ENCODE data around the gene GALNTL6.

GALNTL6 gene

DNA sequence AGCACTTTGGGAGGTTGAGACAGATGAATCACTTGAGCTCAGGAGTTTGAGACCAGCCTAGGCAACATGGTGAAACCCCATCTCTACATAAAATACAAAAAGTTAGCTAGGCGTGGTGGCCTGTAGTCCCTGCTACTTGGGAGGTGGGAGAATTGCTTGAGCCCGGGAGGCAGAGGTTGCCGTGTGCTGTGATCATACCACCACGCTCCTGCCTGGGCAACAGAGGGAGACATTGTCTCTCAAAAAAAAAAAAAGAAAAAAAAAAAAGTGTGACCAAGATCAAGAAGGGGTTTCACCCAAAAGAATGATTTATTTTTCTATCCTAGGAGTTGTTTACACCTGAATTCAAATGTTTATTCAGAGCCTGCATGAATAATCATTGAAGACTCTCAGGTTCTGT lies 783.0 kb downstream of the GALNTL6 start:
- no peak for DNase-seq

- no peak for DNase-seq
These were observed 786.4 kb downstream of the GALNTL6 start for GRCh38 chr4:172599554-172599953.

GRCh38 chr4:172601195-172601594 lies 788.0 kb downstream of the GALNTL6 start:
- DNase-seq = no peak

GRCh38 chr4:172619218-172619617 lies 806.0 kb downstream of the GALNTL6 start:
- DNase-seq = no peak

- no peak for DNase-seq
These were observed 806.6 kb downstream of the GALNTL6 start for GRCh38 chr4:172619798-172620197.

GRCh38 chr4:172628263-172628662 lies 815.1 kb downstream of the GALNTL6 start:
- DNase-seq = no peak

- DNase-seq = no peak
These were observed 817.1 kb downstream of the GALNTL6 start for GRCh38 chr4:172630280-172630679.

DNA sequence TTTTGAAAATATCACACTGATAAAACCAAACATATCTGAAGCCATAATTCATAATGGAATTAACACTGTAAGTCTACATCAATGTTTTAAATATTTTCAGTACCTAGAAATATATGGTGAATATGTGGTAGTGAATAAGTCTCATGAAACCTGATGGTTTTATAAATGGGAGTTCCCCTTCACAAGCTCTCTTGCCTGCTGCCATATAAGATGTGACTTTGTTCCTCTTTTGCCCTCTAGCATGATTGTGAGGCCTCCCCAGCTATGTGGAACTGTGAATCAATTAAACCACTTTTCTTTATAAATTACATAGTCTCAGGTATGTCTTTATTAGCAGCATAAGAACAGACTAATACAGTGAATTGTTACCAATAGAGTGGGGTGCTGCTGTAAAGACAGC lies 818.6 kb downstream of the GALNTL6 start:
- no peak for DNase-seq

GRCh38 chr4:172648471-172648870 lies 835.3 kb downstream of the GALNTL6 start:
- DNase-seq = no peak

DNA sequence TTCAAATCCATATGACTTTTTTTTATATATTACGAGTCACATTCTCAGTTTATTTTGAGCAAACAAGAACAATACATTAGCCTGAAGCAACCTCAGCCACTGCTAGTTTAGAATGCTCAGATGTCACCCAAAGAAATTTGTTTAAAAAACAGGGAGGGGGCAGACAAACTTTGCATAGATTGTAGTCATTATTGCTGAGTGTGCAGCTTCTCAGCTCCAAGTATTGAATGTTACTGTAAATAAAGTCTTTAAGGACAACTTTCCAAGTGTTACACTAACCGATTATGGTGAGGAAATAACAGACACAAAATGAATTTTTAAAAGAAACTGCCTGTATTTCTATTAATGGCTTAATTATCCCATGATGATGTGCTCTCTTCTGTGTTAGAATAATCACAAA lies 835.9 kb downstream of the GALNTL6 start:
- DNase-seq = no peak

GRCh38 chr4:172650758-172651530 lies 837.7 kb downstream of the GALNTL6 start:
- DNase-seq = no peak

- no peak for DNase-seq
These were observed 838.8 kb downstream of the GALNTL6 start for GRCh38 chr4:172651961-172652360.

DNA sequence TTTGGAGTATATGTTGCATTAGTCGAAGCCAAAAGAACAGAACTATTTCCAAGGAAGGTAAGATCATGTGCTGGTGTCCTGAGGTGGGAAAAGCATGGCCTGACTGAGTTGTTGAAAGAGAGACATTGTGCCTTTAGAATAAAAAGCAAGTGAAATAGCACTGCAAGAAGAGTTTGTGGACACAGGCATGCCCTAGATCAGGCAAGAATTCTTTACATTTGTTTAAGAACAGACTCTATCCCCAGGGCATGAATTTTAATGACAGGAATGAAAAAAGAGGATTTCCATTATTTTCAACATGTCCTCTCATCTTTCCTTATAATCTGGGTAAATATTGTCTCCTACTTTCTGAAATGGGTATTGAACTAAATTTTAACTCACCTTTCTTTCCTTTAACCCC lies 839.2 kb downstream of the GALNTL6 start:
- no peak for DNase-seq

DNA sequence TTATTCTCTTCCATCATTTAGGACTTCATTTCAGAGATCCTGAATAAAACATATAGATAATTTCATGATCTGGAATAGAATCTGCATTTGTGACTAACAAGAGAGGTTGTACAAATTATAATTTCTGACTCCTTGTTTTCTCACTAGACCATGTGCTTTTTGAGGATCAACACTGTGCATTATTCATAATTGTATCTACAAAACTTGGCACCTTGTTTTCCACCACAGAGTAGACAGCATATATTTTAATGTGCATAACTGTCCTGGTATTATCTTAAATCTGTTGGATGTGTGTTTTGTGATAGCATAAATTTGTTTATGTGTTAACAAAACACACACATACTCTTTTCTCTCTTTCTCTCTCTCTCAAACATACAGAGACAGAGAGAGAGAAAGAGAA lies 840.5 kb downstream of the GALNTL6 start:
- no peak for DNase-seq

- no peak for DNase-seq
These were observed 841.3 kb downstream of the GALNTL6 start for GRCh38 chr4:172654457-172654856.

DNA sequence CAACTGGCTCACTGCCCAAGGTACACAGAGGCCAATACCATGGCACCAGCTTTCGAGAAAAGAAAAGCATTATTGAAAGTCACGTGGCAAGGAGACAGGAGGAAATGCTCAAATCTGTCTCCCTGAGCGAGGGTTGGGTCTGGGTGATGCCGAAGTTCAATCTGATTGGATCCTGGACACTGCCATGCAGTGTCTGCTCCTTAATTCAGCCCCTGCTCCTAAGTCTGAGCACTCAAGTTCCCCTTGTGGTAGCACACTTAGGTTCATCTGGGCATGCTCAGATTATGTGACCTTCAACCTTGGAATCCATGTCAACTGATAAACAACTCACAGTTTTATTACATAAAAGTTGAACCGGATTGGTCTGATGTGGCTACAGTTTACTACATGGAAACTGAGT lies 842.9 kb downstream of the GALNTL6 start:
- DNase-seq = no peak

- DNase-seq = no peak
These were observed 843.9 kb downstream of the GALNTL6 start for GRCh38 chr4:172657081-172657480.

GRCh38 chr4:172660251-172660650 lies 847.0 kb downstream of the GALNTL6 start:
- DNase-seq = no peak

GRCh38 chr4:172662113-172662512 lies 848.9 kb downstream of the GALNTL6 start:
- DNase-seq = no peak

- DNase-seq = no peak
These were observed 853.6 kb downstream of the GALNTL6 start for GRCh38 chr4:172666711-172667368.

GRCh38 chr4:172674811-172675210 lies 861.6 kb downstream of the GALNTL6 start:
- DNase-seq = no peak

DNA sequence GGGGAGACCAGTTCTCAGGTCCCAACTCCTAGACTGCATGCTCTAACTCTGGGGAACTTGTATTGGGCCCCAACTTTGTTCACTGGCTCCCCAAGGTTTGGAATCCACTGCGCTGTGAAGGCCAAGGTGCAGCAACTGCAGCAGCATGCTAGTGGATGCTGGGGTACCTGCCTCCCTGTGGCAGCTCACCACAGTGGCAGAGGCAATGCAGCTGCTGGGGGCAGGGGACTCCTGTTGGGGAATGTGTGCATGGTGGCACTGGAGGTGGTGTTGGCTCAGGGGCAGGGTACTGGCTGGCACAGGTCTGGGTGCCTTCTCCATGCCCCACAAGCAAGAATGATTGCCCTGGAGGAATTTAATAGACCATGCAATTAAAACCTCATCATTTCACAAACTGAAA lies 862.0 kb downstream of the GALNTL6 start:
- no peak for DNase-seq

GRCh38 chr4:172680691-172681090 lies 867.5 kb downstream of the GALNTL6 start:
- no peak for DNase-seq

DNA sequence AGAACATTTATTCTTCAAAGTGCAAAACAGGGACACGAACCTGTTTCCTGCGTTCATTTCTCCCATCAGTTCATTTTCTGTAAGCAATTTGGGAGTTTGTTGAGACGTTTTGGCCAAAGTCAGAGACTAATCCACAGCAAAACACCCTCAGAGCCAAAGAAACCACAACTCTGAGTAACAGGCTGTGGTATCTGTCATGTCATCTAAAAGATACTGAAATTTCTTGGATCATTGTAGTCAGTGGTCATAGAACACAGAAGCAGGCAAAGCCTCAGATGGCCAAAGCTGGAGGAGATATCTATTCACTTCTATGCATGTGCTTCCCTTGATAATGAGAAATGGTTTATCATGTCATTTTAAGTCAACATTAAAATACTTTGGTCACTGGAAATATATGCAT lies 869.8 kb downstream of the GALNTL6 start:
- no peak for DNase-seq

DNA sequence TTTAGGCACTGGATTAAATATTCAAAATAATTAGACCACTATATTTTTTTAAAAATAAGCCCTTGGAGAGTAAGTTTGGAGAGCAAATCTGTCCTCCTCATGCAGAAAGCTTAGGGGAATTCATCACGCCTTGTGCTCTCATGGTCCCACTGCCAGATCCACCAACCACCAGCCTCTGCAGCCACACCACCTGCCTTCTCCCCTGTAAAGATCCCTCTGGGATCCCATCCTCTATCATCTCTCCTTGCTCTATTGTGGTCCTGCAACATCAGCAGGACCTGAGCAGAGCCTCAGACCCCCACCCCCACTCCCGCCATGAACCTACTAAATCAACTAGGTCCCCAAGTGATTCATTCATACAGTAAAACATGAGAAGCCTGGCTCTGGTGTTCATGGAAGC lies 872.8 kb downstream of the GALNTL6 start:
- no peak for DNase-seq
